SJSA1 (cell line): ENCODE results near the gene KRI1. TPM values are rescaled to one million over a fixed set of nuclear protein-coding genes. Genes with fewer than 3 reads are reported as not detected.

Experiments
- DNase-seq, 2 experiments: peaks; one replicate each; pipeline ENCODE4 v3.0.0-alpha.2; 2015 to 2020; ENCODE audit warnings: low spot score in 2 of 2, low read depth in 1 of 2
- H3K27ac ChIP-seq: fragments of 250-450 bp; sonication (Bioruptor Pico); 2 replicates; pipeline ENCODE4 v1.5.1; 2020; ENCODE audit warnings: mild to moderate bottlenecking, moderate library complexity
- H3K27me3 ChIP-seq: fragments of 250-450 bp; sonication (Bioruptor Pico); replicated peaks from 2 replicates; pipeline ENCODE4 v1.5.1; 2020; ENCODE audit warnings: mild to moderate bottlenecking, moderate library complexity
- H3K36me3 ChIP-seq: fragments of 250-450 bp; sonication (Bioruptor Pico); 2 replicates; pipeline ENCODE4 v1.5.1; 2020; ENCODE audit warnings: mild to moderate bottlenecking
- H3K4me1 ChIP-seq: fragments of 250-450 bp; sonication (Bioruptor Pico); replicated peaks from 2 replicates; pipeline ENCODE4 v1.6.1; 2021; ENCODE audit warnings: mild to moderate bottlenecking
- H3K4me3 ChIP-seq: fragments of 250-450 bp; sonication (Bioruptor Pico); 2 replicates; pipeline ENCODE4 v1.5.1; 2020; ENCODE audit warnings: mild to moderate bottlenecking
- H3K9me3 ChIP-seq: fragments of 250-450 bp; sonication (Bioruptor Pico); replicated peaks from 2 replicates; pipeline ENCODE4 v1.5.1; 2020; ENCODE audit warnings: mild to moderate bottlenecking
- total RNA-seq: library from RNA; depleted of rRNA; stranded (reverse); fragments of >200 nt; shearing (Covaris generic); gene quantifications from 2 replicates; pipeline ENCODE4 v1.2.3, GENCODE V29; 2014; rRNA removed

Gene KRI1
- total RNA-seq, 1 experiment from 2014 or later = 15.2 TPM

DNA sequence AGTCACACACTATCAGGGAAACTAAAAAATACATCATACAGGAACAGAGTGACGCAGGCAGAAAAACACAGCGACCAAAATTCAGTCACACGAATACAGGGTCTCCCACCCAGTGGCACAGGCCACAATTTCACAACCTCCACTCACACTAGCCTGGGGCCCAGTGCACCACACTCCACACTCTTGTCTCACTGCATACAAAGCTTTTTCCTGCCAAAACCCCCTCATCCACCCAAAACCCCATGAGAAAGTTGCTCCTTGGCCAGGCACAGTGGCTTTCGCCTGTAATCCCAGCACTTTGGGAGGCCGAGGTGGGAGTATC is 49.8 kb downstream of the KRI1 start:
- DNase-seq = no peak
- H3K27me3 ChIP-seq = peaks cover 76% of the 10 kb centered on the region
- H3K27ac ChIP-seq = no peak overlapping the region
- no peak overlapping the region for H3K4me3 ChIP-seq
- peaks cover 21% of the 10 kb centered on the region for H3K4me1 ChIP-seq
- no peaks in the 10 kb centered on the region; the same call in 1 of the 2 replicates for H3K9me3 ChIP-seq
- H3K36me3 ChIP-seq = no peaks in the 10 kb centered on the region

DNA sequence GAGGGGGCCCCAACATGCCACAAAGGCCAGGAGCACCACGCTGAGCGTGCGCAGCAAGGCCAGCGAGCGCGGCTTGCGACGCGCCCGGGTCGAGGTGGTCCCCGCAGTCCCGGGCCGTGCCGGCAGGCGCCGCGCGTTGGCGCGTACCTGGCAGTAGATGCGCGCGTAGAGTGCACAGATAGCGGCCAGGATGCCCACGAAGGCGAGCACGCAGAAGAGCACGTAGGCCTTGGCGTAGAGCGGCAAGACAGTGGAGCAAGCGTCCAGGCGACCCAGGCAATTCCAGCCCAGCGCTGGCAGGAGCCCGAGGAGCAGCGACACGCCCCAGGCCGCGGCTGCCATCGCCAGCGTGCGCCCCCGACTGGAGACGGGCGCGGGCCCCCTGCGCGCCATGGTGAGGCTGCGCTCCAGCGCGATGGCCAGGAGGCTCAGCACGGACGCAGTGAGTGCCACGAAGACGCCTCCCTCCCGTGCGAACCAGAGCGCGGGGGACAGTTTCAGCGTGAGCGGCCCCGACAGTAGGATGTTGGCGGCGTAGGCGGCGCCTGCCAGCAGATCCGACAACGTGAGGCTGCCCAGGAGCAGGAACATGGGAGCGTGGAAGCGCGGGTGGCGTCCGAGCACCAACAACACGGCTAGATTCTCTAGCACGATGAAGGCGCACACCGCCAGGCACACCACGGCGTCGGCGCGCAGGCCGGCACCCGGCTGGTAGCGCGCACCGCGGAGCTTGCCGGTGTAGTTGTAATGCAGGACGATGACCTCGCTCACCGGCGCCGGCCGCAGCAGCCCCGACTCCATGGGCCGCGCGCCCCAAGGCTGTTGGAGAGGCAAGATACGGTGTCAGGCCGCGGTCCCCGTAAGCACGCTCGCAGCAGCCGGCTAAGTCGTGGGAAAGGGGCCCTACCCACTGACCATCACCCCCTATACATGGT is 51.3 kb downstream of the KRI1 start:
- no peaks in the 10 kb centered on the region for H3K36me3 ChIP-seq
- DNase-seq = no peak
- H3K27ac ChIP-seq = no peak overlapping the region
- peaks cover 83% of the 10 kb centered on the region for H3K27me3 ChIP-seq
- H3K4me3 ChIP-seq = no peak overlapping the region
- peaks cover 21% of the 10 kb centered on the region for H3K4me1 ChIP-seq
- H3K9me3 ChIP-seq = no peaks in the 10 kb centered on the region; the same call in 1 of the 2 replicates

- peaks cover 21% of the 10 kb centered on the region for H3K4me1 ChIP-seq
- no peak overlapping the region for H3K27ac ChIP-seq
- no peaks in the 10 kb centered on the region for H3K36me3 ChIP-seq
- H3K4me3 ChIP-seq = no peak overlapping the region
- peaks cover 71% of the 10 kb centered on the region for H3K27me3 ChIP-seq
- DNase-seq = no peak
- no peaks in the 10 kb centered on the region; the same call in 1 of the 2 replicates for H3K9me3 ChIP-seq
Measured at GRCh38 chr19:10513223-10513622, 52.6 kb downstream of the KRI1 start.

GRCh38 chr19:10510301-10510802 is 55.5 kb downstream of the KRI1 start:
- peaks cover 8% of the 10 kb centered on the region for H3K4me1 ChIP-seq
- H3K27ac ChIP-seq = no peak overlapping the region
- peaks cover 45% of the 10 kb centered on the region for H3K27me3 ChIP-seq
- no peaks in the 10 kb centered on the region for H3K36me3 ChIP-seq
- H3K9me3 ChIP-seq = no peaks in the 10 kb centered on the region; the same call in 1 of the 2 replicates
- DNase-seq = peak in 1 of 2 experiments; percentile 49
- no peak overlapping the region for H3K4me3 ChIP-seq

- H3K27me3 ChIP-seq = peaks cover 29% of the 10 kb centered on the region
- DNase-seq = no peak
- no peak overlapping the region for H3K4me3 ChIP-seq
- no peaks in the 10 kb centered on the region for H3K36me3 ChIP-seq
- no peaks in the 10 kb centered on the region for H3K4me1 ChIP-seq
- H3K9me3 ChIP-seq = no peaks in the 10 kb centered on the region
- H3K27ac ChIP-seq = no peak overlapping the region
Measured at GRCh38 chr19:10508707-10509106, 57.1 kb downstream of the KRI1 start.

DNA sequence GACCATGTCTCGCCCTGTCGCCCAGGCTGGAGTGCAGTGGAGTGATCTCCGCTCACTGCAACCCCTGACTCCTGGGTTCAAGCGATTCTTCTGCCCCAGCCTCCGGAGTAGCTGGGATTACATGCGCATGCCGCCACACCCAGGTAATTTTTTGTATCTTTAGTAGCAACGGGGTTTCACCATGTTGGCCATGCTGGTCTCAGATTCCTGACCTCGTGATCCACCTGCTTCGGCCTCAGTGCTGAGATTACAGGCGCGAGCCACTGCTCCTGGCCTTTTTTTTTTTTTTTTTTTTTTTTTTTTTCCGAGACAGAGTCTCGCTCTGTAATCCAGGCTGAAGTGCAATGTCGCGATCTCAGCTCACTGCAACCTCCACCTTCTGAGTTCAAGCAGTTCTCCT is 57.8 kb downstream of the KRI1 start:
- no peak for DNase-seq
- H3K27ac ChIP-seq = no peak overlapping the region
- peaks cover 4% of the 10 kb centered on the region for H3K4me1 ChIP-seq
- no peaks in the 10 kb centered on the region for H3K9me3 ChIP-seq
- no peak overlapping the region for H3K4me3 ChIP-seq
- H3K27me3 ChIP-seq = peaks cover 22% of the 10 kb centered on the region; the same call in 1 of the 2 replicates
- peaks cover 3% of the 10 kb centered on the region; the same call in 1 of the 2 replicates for H3K36me3 ChIP-seq

DNA sequence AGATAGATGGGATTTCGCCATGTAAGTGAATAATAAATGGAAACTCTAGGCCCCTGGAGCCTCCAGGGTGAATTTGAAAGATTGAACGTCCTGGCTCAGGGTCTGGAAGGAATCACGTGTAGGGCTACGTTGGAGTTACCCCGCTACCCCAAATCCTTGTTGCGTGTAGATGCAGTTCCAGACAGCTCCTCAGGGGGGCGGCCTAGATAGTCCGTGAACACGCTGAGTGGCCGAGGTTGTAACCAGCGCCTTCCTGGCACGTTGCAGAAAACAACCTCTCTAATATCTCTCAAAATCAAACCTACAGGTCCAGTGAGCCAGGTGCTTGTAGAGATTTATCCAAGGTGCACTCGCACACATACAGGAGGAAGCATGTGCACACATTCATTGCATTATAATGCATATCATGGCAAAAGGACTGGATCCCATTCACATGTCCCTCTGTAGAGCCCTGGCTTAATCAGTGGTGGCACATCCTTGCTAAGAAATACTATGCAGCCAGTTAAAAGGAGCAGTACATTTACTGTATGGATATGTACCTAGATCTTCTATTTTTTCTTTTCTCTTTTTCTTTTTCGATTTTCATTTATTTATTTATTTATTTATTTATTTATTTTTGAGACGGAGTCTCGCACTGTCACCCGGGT is 60.1 kb downstream of the KRI1 start:
- Histone ChIP-seq H3K4me1 (peaks cover 19% of the 10 kb centered on the region), H3K36me3 (peaks cover 22% of the 10 kb centered on the region), H3K27ac (no peak overlapping the region), H3K9me3 (peaks cover 3% of the 10 kb centered on the region; the same call in 1 of the 2 replicates), H3K4me3 (no peak overlapping the region), H3K27me3 (peaks cover 7% of the 10 kb centered on the region; the same call in 1 of the 2 replicates)
- peak; percentile 54 to 74 for DNase-seq

Other genes with a start within 250 kb of the KRI1 start
- 25.5 and 84.1 TPM in 2 replicates for gene FDX2, start 250.0 kb downstream of the KRI1 start, total RNA-seq
- gene RAVER1, start 232.5 kb downstream of the KRI1 start, total RNA-seq = 27.3 and 36.4 TPM in 2 replicates
- 6.0 and 8.1 TPM in 2 replicates for gene ICAM3, start 226.4 kb downstream of the KRI1 start, total RNA-seq
- 62.3 and 72.4 TPM in 2 replicates for gene TYK2, start 185.4 kb downstream of the KRI1 start, total RNA-seq
- 284 and 367 TPM in 2 replicates for gene CDC37, start 162.5 kb downstream of the KRI1 start, total RNA-seq
- gene PDE4A, start 145.5 kb downstream of the KRI1 start, total RNA-seq = 6.9 and 11.5 TPM in 2 replicates
- 49.8 and 74.1 TPM in 2 replicates for gene KEAP1, start 62.7 kb downstream of the KRI1 start, total RNA-seq
- gene S1PR5, start 48.6 kb downstream of the KRI1 start, total RNA-seq = 0.05 TPM in 1 of 2 replicates, not detected in the other
- gene ATG4D, start 22.1 kb downstream of the KRI1 start, total RNA-seq = 39.2 and 39.4 TPM in 2 replicates
- 28.1 and 36.6 TPM in 2 replicates for gene CDKN2D, start 3.0 kb upstream of the KRI1 start, total RNA-seq
- 4.9 and 9.9 TPM in 2 replicates for gene AP1M2, start 21.3 kb upstream of the KRI1 start, total RNA-seq
- gene SLC44A2, start 59.5 kb upstream of the KRI1 start, total RNA-seq = 30.1 and 86.8 TPM in 2 replicates
- gene ILF3, start 88.3 kb upstream of the KRI1 start, total RNA-seq = 123 and 210 TPM in 2 replicates
- gene QTRT1, start 135.4 kb upstream of the KRI1 start, total RNA-seq = 26.8 and 28.0 TPM in 2 replicates
- 57.8 and 58.4 TPM in 2 replicates for gene DNM2, start 152.1 kb upstream of the KRI1 start, total RNA-seq